NCI-H345 treated with DMSO at 0.1 percent for 48 hours (cell line): ENCODE results near the gene WDR37.
"Not testable (repeated sequence)": the region's sequence is repeated elsewhere in the genome, so short reads cannot be mapped to it uniquely, and the experiment has no call there.

Experiments used
- DNase-seq: peaks from one replicate; lab custom pipeline; 2025; ENCODE audit not compliant: unreplicated experiment; lab: John Stamatoyannopoulos, UW

Gene WDR37

DNA sequence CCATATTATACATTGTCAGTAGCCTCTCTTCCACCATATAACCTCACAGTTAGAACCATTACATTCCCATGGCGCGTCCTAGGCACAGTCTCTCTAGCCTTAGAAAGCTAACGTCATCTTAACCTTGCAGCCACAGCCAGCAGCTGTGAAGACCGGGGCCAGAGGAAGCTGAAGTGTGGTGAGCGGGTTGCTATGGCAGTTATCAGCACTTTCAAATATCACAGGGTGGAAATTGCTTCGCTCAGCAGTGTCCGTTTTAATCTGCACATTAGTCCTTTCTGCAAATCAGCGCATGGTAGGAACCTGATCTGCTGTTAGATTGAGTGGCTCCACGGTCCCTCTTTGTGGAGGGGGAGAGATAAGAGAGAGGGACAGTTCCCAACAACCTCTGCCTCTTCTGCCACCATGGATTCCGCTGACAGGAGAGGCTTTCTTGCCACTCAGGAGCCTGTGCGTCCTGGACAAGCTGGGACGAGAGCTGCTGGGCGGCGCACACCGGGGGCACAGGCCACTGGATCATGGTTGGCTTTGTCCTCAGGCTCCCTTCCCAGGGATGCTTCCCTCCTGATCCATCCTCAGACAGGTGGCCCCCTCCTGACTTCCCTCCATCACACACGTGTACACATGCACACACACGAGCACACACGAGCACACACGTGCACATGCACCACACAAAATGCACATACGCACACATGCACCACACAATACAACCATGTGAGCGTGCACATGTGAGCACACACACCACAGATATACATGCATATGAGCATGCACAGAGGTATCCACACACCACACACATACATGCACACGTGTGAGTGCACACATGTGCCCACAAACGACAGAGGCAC is 93.8 kb downstream of the WDR37 start:
- no peak for DNase-seq

DNA sequence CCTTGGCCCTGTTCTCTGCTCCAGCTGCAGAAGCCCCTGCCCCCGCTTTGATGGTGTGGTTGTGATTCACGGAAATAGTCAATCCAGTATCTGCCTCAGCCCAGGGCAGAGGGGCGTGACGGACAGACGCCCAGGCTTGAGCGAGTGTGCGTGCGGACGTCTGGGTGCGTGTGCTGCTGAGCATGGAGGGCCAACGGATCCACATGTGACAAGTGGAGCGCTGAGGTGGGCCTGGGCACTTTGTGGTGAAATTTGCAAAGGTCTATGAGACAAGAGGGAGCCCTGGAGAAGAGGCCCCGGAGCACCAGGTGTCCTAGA is 94.4 kb downstream of the WDR37 start:
- no peak for DNase-seq

GRCh38 chr10:1151076-1152033 is 95.2 kb downstream of the WDR37 start:
- DNase-seq, result no peak

GRCh38 chr10:1152386-1153250 is 96.4 kb downstream of the WDR37 start:
- no peak for DNase-seq

DNA sequence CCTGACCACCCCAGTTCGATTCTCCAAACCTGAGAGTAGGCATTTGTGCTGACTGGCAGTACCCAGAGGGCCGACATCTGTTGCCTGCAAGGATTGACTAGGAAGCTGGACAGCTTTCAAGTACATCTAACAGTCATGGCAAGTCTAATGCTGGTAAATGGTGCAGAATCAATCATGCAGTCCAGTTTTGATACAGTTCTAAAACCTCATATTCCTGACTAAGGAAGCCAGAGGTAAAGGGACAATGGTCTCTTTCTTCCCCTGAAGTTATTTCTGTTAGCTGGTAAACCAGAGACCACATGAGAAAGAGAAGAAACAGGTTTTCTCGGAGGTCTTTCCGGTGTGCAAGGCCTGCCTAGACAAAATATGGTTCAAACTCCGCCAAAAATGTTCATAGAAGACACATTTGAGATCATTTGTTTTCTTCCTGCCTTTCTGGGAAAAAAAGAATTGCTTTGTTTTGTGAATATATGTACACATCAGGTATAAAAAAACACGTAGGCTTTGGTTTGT is 97.1 kb downstream of the WDR37 start:
- no peak for DNase-seq

GRCh38 chr10:1153805-1154351 is 97.7 kb downstream of the WDR37 start:
- DNase-seq, result no peak

DNA sequence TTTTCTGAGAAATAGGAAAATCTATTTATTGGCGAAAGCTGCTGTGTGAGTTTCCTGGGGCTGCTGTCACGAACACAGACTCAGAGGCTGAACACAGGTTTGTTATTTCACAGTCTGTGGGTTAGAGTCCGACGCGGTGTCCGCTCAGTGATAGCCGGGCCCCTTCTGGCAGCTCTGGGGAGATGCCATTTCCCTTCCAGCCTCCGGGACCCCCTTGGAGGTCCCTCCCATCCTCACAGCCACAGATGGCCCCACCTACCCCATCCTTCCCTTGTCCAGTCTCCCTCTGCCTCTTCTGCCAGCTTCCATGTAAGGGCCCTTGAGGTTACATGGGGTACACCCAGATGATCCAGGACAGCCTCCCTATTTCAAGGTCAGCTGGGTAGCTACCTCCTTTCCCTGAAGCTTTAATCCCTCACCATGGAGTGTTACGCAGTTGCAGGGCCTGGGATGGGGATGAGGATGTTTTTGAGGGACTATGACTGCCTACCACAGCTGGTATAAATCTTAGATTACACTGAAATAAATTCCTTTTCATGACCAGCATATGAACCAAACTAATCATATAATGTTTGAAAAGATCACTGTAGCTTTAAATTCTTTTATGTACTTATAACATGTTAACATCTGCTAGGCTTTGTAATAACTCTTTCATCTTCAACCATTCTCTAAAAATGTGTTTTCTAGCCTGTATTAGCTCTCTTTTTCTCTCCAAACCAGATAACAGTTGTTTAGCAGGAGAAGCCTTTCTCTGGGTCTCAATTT is 98.5 kb downstream of the WDR37 start:
- no peak for DNase-seq

DNA sequence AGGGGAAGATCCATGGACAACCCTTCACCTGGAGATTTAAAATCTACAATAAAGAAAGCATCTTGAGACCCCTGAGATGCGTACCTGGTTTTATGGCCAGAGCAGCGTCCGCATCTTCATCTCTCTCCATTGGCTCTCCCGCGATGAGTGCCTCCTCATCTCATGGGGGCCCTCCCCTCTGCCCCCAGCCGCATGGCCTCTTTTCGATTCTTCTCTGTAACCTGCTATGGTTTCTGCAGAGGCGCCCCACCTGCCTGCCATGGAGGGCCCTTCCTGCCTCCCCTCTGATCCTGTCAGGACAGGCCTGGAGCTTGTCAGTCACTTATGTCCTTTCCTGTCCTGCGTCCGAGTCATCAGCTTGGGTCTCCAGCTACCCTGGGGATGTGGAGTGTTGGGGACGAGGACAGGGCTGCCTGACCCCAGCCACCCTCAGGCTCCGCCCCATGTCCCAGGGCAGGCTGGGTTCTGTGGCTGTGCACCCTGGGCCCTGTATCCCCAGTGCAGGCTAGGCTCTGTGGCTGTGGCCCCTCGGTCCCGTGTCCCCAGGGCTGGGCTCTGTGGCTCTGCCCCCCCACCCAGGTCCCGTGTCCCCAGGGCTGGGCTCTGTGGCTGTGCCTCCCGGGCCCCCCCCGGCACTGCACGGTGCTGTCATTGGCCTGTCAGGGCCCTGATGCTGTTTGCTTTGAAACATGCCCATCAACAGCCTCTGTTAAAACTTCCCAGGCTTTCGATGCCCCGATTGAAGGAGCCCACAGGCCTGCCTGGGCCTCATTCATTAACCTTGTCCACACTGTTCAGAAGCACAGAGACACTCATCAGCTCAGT is 99.8 kb downstream of the WDR37 start:
- no peak for DNase-seq

- no peak for DNase-seq
These were observed 100.4 kb downstream of the WDR37 start for GRCh38 chr10:1156616-1156886.

- DNase-seq, result no peak
These were observed 100.9 kb downstream of the WDR37 start for GRCh38 chr10:1156921-1157614.

DNA sequence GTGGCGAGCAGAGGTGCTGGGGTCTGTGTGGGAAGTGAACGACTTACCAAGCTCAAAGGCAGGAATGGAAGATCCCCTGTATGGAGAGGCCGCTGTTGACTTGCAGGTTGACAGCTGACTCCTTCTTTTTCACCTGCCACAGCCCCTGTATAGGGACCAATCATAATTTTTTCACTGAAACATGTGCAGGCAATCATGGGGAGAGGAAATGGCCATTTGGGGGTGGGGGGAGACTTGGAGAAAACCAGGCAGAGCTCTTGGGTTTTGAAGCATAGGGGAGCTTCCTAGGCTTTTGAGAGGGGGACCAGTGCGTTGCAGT is 101.4 kb downstream of the WDR37 start:
- no peak for DNase-seq

- no peak for DNase-seq
These were observed 101.9 kb downstream of the WDR37 start for GRCh38 chr10:1158066-1158465.

DNA sequence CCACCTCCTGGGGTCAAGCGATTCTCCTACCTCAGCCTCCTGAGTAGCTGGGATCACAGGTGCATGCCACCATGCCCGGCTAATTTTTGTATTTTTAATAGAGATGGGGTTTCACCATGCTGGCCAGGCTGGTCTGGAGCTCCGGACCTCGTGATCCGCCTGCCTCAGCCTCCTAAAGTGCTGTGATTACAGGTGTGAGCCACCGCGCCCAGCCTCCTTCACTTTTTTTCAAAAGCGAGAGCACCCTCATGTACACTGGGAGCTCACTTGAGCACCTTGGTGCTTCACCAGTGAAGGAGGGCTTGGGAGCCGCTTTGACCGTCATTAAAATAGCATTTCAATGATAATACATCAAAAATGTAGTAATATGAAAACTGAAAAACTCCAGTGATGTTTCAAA is 102.4 kb downstream of the WDR37 start:
- DNase-seq, result not testable (repeated sequence)

DNA sequence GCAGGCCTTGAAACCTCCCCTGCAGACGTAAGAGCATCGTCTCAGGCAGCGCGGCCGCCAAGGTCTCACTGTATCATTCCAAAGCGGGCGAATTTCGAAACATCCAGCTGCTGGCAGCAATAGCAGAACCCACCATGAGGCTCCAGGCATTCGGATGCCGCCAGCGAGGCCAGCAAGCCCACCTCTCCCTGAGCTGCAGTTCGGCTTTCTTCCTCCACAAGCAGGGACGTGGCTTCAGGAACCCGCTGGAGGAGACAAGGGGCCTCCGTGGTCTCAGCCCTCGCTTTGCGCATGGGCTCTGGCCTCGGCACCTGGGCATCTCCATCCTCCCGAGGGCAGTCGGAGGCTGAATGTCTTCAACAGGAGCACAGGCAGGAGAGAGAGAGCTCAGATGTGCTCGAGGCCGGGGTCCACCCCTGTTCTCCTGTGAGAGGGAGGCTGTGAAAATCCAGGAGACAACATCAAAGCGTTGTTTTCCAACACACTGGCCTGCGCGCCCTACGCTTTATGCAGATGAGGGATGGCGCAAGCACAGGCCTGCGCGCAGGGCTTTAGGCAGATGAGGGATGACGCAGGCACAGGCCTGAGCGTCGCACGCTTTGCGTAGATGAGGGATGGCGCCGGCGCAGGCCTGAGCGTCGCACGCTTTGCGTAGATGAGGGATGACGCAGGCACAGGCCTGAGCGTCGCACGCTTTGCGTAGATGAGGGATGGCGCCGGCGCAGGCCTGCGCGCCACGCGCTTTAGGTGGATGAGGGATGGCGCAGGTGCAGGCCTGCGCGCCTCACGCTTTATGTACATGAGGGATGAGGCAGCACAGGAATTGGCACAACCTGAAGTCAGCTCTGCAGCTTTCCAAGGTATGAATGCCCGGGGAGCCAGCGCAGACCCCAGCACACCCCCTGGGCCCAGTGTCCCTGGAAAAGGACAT is 103.2 kb downstream of the WDR37 start:
- DNase-seq, result no peak

DNA sequence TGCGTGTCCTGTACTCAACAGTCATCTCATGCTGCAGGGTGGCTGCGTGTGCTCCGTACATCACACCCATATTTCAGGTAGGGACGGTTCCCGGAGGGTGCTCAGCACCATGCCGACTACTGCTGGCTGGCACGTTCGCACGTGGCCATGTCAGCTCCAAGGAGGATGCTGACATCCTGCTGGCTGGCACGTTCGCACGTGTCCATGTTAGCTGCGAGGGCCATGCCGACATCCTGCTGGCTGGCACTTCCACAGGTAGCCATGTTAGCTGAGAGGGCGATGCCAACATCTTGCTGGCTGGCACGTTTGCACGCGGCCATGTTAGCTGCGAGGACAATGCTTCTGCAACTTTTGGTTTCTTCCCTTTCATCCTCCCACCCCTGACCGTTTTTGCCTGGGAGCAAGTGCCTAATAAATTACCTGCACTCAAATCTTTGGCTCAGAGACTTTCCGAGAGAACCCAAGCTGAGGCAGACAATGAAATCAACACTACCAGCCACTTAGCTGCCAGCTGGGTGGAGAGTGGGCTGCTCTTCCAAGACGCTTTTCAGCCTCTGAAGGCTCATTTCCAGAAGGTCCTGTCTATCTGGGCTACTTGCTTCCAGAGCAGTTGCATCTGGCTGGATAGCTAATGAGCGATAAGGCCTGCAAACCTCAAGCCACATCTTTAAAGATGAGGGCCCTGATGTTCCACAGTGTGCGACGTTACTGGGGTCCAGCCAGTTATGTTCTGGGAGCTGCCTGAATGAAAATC is 104.6 kb downstream of the WDR37 start:
- DNase-seq, result no peak

DNA sequence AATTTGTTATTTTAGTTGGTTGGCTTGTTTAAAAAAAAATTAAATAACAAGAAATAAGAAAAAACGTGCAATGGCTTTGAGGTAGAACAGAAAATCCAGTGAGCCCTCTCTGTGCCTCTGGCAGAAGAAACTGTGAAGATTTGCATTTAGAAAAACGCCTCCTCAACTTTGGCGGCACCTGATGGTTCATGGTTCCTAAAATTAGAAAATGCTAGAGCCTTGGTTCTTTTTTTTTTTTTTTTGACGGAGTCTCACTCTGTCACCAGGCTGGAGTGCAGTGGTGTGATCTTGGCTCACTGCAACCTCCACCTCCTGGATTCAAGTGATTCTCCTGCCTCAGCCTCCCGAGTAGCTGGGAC is 105.1 kb downstream of the WDR37 start:
- DNase-seq, result not testable (repeated sequence)
